ENCODE measurements around the gene SRGN.
A peak's percentile ranks its signal among the peaks of the same experiment; 100 is the strongest.

Gene SRGN

GRCh38 chr10:69071610-69072009 lies 16.3 kb upstream of the SRGN start:
- DNase-seq (ENCODE audit: low read depth in 1 of 2, low spot score in 1 of 2) = no peak
- no peak overlapping the region for H3K4me3 ChIP-seq (replicated peaks; ENCODE audit: insufficient read depth, low read length)
- no peaks in the 10 kb centered on the region for H3K27me3 ChIP-seq (ENCODE audit: insufficient read depth, poor library complexity, severe bottlenecking)
- no peak for TF ChIP-seq REST (IDR thresholded peaks at IDR 0.05; ENCODE audit: insufficient replicate concordance, low read depth)
- TF ChIP-seq POLR2AphosphoS5 (IDR thresholded peaks at IDR 0.05; ENCODE audit: low read depth) = no peak
- TF ChIP-seq CTCF (IDR thresholded peaks at IDR 0.05; ENCODE audit: insufficient read depth, low read length) = no peak
- no peak for TF ChIP-seq GABPA (IDR thresholded peaks at IDR 0.05; ENCODE audit: low read depth)
- no peak for TF ChIP-seq SPI1 (IDR thresholded peaks at IDR 0.05; ENCODE audit: borderline replicate concordance, low read depth)
- H3K27ac ChIP-seq (replicated peaks) = peak overlapping the region; percentile 97

GRCh38 chr10:69073026-69073425 lies 14.9 kb upstream of the SRGN start:
- Histone ChIP-seq H3K27me3 (ENCODE audit: insufficient read depth, poor library complexity, severe bottlenecking) (no peaks in the 10 kb centered on the region), H3K27ac (replicated peaks) (peak overlapping the region; percentile 97), H3K4me3 (replicated peaks; ENCODE audit: insufficient read depth, low read length) (no peak overlapping the region)
- TF ChIP-seq REST (IDR thresholded peaks at IDR 0.05; ENCODE audit: insufficient replicate concordance, low read depth) (no peak), GABPA (IDR thresholded peaks at IDR 0.05; ENCODE audit: low read depth) (no peak), SPI1 (IDR thresholded peaks at IDR 0.05; ENCODE audit: borderline replicate concordance, low read depth) (peak; percentile 57; the same call in 1 of the 2 replicates), CTCF (IDR thresholded peaks at IDR 0.05; ENCODE audit: insufficient read depth, low read length) (no peak), POLR2AphosphoS5 (IDR thresholded peaks at IDR 0.05; ENCODE audit: low read depth) (peak; percentile 84)
- peak; percentile 96 to 97 for DNase-seq (ENCODE audit: low read depth in 1 of 2, low spot score in 1 of 2)

- TF ChIP-seq CTCF (IDR thresholded peaks at IDR 0.05; ENCODE audit: insufficient read depth, low read length) = no peak
- TF ChIP-seq REST (IDR thresholded peaks at IDR 0.05; ENCODE audit: insufficient replicate concordance, low read depth) = no peak
- TF ChIP-seq SPI1 (IDR thresholded peaks at IDR 0.05; ENCODE audit: borderline replicate concordance, low read depth) = no peak
- TF ChIP-seq POLR2AphosphoS5 (IDR thresholded peaks at IDR 0.05; ENCODE audit: low read depth) = no peak; the same call in none of the 2 replicates
- TF ChIP-seq GABPA (IDR thresholded peaks at IDR 0.05; ENCODE audit: low read depth) = no peak
- peak in 1 of 2 experiments; percentile 80 for DNase-seq (ENCODE audit: low read depth in 1 of 2, low spot score in 1 of 2)
- H3K27me3 ChIP-seq (ENCODE audit: insufficient read depth, poor library complexity, severe bottlenecking) = no peaks in the 10 kb centered on the region
- H3K4me3 ChIP-seq (replicated peaks; ENCODE audit: insufficient read depth, low read length) = no peak overlapping the region
- peak overlapping the region; percentile 97 for H3K27ac ChIP-seq (replicated peaks)
These were observed 14.1 kb upstream of the SRGN start for GRCh38 chr10:69073736-69074364.

Data from HL-60 (cell line).